Measurements from ENCODE around the gene LRRC8B. TPM values are rescaled to one million over a fixed set of nuclear protein-coding genes. Genes with fewer than 3 reads are reported as not detected.

Gene LRRC8B
- total and polyA plus RNA-seq, 9 of the 15 experiments (the other 6 are each of a cell fraction or from before 2014, with no cell fraction given), result 4.3 to 43.7 (median 14.4) TPM

DNA sequence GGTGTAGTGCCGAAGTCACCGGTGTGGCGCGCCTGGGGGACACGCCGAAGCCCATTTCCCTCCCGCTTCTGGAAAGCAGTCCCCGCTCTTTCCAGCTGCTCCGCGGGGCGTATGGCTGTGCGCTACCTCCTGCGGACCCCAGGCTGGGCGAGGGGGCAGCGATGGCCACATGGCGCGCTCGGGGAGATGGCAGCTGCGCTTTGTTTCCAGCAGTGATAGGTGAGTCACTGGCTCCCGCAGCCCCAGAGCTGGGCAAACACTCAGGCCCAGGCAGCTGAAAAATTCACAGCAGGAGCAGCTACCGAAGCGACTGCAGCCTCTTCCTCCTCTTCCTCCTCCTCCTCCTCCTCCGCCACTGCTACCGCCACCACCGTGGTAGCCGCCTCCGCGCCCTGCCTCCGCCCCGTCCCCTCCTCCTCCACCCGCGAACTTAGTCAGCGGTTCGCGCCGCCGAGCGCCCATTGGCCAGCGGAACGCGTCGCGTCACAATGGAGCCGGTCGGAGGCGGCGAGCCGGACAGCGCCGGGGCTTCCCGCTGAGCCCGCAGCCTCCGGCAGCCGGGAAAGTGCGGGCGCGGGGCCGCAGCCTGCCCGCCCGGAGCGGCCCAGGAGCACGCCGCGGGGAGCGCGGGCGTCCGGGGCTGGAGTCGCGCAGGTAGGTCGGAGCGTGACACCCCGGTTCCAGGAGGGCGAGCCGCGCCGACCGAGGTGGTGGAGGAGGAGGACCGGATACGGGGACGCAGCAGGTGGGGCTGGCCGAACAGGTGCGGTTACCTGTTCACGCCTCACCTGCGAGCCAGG lies at the start of gene LRRC8B (continued):
- TF ChIP-seq, protein P1, sequence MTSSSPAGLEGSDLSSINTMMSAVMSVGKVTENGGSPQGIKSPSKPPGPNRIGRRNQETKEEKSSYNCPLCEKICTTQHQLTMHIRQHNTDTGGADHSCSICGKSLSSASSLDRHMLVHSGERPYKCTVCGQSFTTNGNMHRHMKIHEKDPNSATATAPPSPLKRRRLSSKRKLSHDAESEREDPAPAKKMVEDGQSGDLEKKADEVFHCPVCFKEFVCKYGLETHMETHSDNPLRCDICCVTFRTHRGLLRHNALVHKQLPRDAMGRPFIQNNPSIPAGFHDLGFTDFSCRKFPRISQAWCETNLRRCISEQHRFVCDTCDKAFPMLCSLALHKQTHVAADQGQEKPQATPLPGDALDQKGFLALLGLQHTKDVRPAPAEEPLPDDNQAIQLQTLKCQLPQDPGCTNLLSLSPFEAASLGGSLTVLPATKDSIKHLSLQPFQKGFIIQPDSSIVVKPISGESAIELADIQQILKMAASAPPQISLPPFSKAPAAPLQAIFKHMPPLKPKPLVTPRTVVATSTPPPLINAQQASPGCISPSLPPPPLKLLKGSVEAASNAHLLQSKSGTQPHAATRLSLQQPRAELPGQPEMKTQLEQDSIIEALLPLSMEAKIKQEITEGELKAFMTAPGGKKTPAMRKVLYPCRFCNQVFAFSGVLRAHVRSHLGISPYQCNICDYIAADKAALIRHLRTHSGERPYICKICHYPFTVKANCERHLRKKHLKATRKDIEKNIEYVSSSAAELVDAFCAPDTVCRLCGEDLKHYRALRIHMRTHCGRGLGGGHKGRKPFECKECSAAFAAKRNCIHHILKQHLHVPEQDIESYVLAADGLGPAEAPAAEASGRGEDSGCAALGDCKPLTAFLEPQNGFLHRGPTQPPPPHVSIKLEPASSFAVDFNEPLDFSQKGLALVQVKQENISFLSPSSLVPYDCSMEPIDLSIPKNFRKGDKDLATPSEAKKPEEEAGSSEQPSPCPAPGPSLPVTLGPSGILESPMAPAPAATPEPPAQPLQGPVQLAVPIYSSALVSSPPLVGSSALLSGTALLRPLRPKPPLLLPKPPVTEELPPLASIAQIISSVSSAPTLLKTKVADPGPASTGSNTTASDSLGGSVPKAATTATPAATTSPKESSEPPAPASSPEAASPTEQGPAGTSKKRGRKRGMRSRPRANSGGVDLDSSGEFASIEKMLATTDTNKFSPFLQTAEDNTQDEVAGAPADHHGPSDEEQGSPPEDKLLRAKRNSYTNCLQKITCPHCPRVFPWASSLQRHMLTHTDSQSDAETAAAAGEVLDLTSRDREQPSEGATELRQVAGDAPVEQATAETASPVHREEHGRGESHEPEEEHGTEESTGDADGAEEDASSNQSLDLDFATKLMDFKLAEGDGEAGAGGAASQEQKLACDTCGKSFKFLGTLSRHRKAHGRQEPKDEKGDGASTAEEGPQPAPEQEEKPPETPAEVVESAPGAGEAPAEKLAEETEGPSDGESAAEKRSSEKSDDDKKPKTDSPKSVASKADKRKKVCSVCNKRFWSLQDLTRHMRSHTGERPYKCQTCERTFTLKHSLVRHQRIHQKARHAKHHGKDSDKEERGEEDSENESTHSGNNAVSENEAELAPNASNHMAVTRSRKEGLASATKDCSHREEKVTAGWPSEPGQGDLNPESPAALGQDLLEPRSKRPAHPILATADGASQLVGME (CRISPR knock-in tag; IDR thresholded peaks at IDR 0.05), result no peak
- TF ChIP-seq ZNF263 (CRISPR knock-in tag; IDR thresholded peaks at IDR 0.05; ENCODE audit: borderline replicate concordance) (peak; percentile 92), DIDO1 (tag; IDR thresholded peaks at IDR 0.05; ENCODE audit: low read depth) (no peak), CBX8 (IDR thresholded peaks at IDR 0.05; ENCODE audit: borderline replicate concordance, extremely low read depth, low read depth, low read length, poor library complexity, severe bottlenecking) (no peak), ZNF140 (CRISPR knock-in tag; IDR thresholded peaks at IDR 0.05) (no peak), FOXK2 (conservative IDR thresholded peaks at IDR 0.05 in 1 of 2, IDR thresholded peaks at IDR 0.05 in 1 of 2; ENCODE audit: low read depth in 2 of 2) (0 out of 4 replicates have a peak, but pooled peaks have one; percentile 32 to 33), ZFP30 (CRISPR knock-in tag; IDR thresholded peaks at IDR 0.05; ENCODE audit: borderline replicate concordance) (no peak), STAT6 (CRISPR knock-in tag; IDR thresholded peaks at IDR 0.05) (0 out of 2 replicates have a peak, but pooled peaks have one; percentile 58), E2F5 (CRISPR knock-in tag; IDR thresholded peaks at IDR 0.05) (no peak; the same call in none of the 2 replicates), TFAM (CRISPR knock-in tag; conservative IDR thresholded peaks at IDR 0.05) (no peak), NFYB (IDR thresholded peaks at IDR 0.05; ENCODE audit: extremely low read depth, insufficient read length) (peak; percentile 73), NFRKB (IDR thresholded peaks at IDR 0.05; ENCODE audit: low read depth) (peak; percentile 94), RBBP5 (IDR thresholded peaks at IDR 0.05; ENCODE audit: borderline replicate concordance, insufficient read depth, low read length, poor library complexity, severe bottlenecking) (peak; percentile 98), HNRNPLL (IDR thresholded peaks at IDR 0.05; ENCODE audit: low read depth, low read length, poor library complexity, severe bottlenecking) (peak; percentile 92), HEY1 (CRISPR knock-in tag; IDR thresholded peaks at IDR 0.05; ENCODE audit: borderline replicate concordance) (no peak), ARNT (IDR thresholded peaks at IDR 0.05) (no peak), ARID2 (IDR thresholded peaks at IDR 0.05) (no peak)
